Calu3 (cell line): ENCODE data around the gene CCDC197. TPM values are rescaled to one million over a fixed set of nuclear protein-coding genes. Genes with fewer than 3 reads are reported as not detected.

Experiments used
- BruUV-seq: library from RNA; stranded (reverse); fragments of 400-500 nt; replicated peaks from 2 replicates; lab custom pipeline; 2021; lab: Mats Ljungman, UMichigan
- CTCF ChIA-PET: fragments of 300-600 bp; sonication (Branson Sonifier 250); formaldehyde crosslinking; loops from one replicate; lab custom pipeline; 2022; ENCODE audit warnings: antibody characterized with exemption; lab: Charles Lee
- DNase-seq: peaks from one replicate; pipeline ENCODE4 v3.0.0; 2022
- H3K27ac Mint-ChIP-seq: one replicate; pipeline ENCODE4 v1.8.0; 2022; ENCODE audit warnings: mixed read lengths; ENCODE audit not compliant: unreplicated experiment
- H3K27me3 Mint-ChIP-seq: one replicate; pipeline ENCODE4 v1.8.0; 2022; ENCODE audit warnings: mixed read lengths; ENCODE audit not compliant: unreplicated experiment
- H3K36me3 Mint-ChIP-seq: one replicate; pipeline ENCODE4 v1.8.0; 2022; ENCODE audit warnings: mild to moderate bottlenecking, moderate library complexity, mixed read lengths; ENCODE audit not compliant: insufficient read depth, unreplicated experiment
- H3K4me1 Mint-ChIP-seq: one replicate; pipeline ENCODE4 v1.8.0; 2022; ENCODE audit warnings: mild to moderate bottlenecking, low read depth, mixed read lengths; ENCODE audit not compliant: unreplicated experiment
- H3K4me3 Mint-ChIP-seq: one replicate; pipeline ENCODE4 v1.8.0; 2022; ENCODE audit warnings: mild to moderate bottlenecking, low read depth, moderate library complexity, mixed read lengths; ENCODE audit not compliant: unreplicated experiment
- H3K9me3 Mint-ChIP-seq: one replicate; pipeline ENCODE4 v1.8.0; 2022; ENCODE audit warnings: low read depth, mixed read lengths; ENCODE audit not compliant: unreplicated experiment
- intact Hi-C: fragments of 100-400 bp; cut with micrococcal nuclease; formaldehyde crosslinking; loops from one replicate; pipeline ENCODE4 v1.10.0; 2022; ENCODE audit not compliant: unreplicated experiment
- total RNA-seq: library from RNA; stranded (reverse); gene quantifications from 2 replicates; pipeline ENCODE4 v1.2.3, GENCODE V29; 2022
- TF ChIP-seq, protein P1 (sequence below): fragments of 200-600 bp; IDR thresholded peaks from one replicate; pipeline ENCODE4 v1.8.0; 2022; ENCODE audit warnings: antibody characterized with exemption; ENCODE audit not compliant: unreplicated experiment

CCDC197 gene
- total RNA-seq, 1 experiment from 2014 or later, result not detected

DNA sequence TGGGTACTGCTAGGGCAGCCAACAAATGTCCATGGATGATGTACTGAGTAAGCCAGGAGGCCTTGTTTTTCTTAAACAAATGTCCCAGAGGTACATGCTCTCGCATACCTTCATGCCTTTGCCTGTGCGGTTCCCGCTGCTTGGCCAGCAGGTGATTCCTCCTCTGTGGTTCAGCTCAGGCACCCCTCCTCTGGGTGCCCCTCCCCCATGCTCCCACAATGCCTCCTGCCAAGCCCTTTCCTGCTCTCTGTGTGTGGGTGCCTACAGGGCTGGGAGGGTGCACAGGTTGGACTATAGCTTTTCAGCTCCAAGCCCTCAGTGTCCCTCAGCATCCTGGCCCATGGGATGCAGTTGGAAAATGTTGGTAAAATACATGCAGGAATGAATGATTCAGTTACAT is 44.3 kb upstream of the CCDC197 start:
- Mint-ChIP-seq H3K4me1 (peaks cover 16% of the 10 kb centered on the region), H3K4me3 (no peak overlapping the region)
- CTCF ChIA-PET, result interaction anchor here (0.8 kb wide), 1 partner anchor 18 kb away, joined by 4 read pairs; no protein-coding TSS in a partner anchor

DNA sequence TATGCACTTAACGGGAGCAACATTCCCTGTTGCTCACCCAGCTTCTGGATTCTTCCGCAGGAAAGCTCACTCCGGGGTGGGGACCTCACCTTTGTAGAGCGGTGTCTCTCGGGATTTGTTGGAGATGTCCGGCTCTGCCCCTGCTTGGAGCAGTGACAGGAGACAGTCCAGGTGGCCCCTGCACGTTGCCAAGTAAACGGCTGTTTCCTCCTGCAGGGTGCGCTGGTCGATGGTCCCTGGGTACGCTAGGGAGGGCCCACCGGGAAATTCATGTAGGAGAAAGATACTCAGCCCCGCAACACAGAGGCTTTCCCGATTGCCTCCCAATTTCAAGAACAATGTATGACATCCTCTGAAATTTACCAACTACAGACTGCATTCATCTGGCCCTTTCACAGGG is 43.8 kb upstream of the CCDC197 start:
- H3K27ac Mint-ChIP-seq, result no peak overlapping the region
- H3K4me3 Mint-ChIP-seq, result no peak overlapping the region
- no peak for DNase-seq
- TF ChIP-seq, protein P1, sequence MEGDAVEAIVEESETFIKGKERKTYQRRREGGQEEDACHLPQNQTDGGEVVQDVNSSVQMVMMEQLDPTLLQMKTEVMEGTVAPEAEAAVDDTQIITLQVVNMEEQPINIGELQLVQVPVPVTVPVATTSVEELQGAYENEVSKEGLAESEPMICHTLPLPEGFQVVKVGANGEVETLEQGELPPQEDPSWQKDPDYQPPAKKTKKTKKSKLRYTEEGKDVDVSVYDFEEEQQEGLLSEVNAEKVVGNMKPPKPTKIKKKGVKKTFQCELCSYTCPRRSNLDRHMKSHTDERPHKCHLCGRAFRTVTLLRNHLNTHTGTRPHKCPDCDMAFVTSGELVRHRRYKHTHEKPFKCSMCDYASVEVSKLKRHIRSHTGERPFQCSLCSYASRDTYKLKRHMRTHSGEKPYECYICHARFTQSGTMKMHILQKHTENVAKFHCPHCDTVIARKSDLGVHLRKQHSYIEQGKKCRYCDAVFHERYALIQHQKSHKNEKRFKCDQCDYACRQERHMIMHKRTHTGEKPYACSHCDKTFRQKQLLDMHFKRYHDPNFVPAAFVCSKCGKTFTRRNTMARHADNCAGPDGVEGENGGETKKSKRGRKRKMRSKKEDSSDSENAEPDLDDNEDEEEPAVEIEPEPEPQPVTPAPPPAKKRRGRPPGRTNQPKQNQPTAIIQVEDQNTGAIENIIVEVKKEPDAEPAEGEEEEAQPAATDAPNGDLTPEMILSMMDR, result no peak
- no peaks in the 10 kb centered on the region for H3K36me3 Mint-ChIP-seq
- H3K27me3 Mint-ChIP-seq, result no peaks in the 10 kb centered on the region
- no peaks in the 10 kb centered on the region for H3K9me3 Mint-ChIP-seq
- intact Hi-C loops, result no loop called here
- peaks cover 20% of the 10 kb centered on the region for H3K4me1 Mint-ChIP-seq
- BruUV-seq, result no TSS peak
- CTCF ChIA-PET, result no interaction called here

More for the DNA sequence above, 44.3 kb upstream of the CCDC197 start:
- BruUV-seq, result no TSS peak
- DNase-seq, result no peak
- Mint-ChIP-seq H3K36me3 (no peaks in the 10 kb centered on the region), H3K27me3 (no peaks in the 10 kb centered on the region), H3K9me3 (no peaks in the 10 kb centered on the region), H3K27ac (no peak overlapping the region)
- TF ChIP-seq, protein P1, result no peak
- intact Hi-C loops, result no loop called here

DNA sequence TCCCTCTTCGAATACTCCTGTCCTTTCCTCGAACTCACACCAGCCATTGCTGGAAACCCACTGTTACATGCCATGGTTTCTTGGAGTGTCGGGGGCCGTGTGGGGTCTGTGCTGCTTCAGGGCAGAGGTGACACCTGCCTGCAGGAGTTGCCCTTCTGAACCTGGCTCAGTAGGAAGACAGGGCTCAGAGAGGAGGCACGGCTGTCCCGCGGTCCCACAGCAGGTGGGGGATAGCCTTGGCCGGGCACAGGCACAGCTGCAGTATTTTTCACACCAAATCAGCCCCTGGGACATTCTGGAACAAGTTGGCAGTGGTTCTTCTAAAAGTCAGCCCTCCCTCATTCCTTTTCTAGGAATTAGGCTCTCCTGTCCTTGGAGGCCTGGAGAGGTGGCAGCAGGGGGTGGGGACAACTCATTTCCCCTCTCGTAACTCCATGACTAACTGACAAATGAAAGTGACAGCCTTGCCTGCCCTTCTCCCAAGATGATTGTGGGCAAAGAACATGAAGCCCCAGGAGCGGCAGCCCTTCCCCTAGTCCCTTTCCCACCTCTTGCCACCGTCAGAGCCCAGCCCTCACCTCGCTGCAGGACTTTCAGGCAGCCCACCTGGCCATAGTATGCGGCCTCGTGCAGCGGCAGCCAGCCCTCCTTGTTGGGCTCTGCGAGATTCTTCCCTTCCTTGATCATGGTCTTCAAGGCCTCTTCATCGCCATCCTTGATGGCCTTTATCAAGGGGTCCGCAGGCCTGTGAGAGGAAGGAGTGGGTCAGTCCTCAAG is 43.2 kb upstream of the CCDC197 start:
- no peak overlapping the region for H3K4me3 Mint-ChIP-seq
- CTCF ChIA-PET, result no interaction called here
- DNase-seq, result no peak
- no peaks in the 10 kb centered on the region for H3K9me3 Mint-ChIP-seq
- TF ChIP-seq, protein P1, result no peak
- H3K27ac Mint-ChIP-seq, result no peak overlapping the region
- H3K4me1 Mint-ChIP-seq, result peaks cover 27% of the 10 kb centered on the region
- intact Hi-C loops, result no loop called here
- no peaks in the 10 kb centered on the region for H3K27me3 Mint-ChIP-seq
- peaks cover 2% of the 10 kb centered on the region for H3K36me3 Mint-ChIP-seq
- no TSS peak for BruUV-seq

DNA sequence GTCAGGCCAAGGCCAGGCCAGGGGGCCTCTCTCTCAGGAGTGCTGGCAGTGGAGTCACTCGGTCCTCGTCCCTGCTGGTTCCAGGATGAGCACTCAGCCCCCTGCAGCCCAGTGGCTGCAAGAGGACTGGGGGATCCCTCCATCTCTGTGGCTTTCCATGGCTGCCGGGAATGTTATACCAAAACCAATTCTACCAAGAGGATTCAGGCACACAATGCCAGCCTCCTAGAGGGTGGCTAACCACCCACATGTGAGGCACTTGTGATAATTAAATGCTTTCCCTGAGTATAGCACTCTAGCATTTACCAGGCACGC is 42.6 kb upstream of the CCDC197 start:
- Mint-ChIP-seq H3K4me1 (peaks cover 33% of the 10 kb centered on the region), H3K4me3 (no peak overlapping the region), H3K27me3 (no peaks in the 10 kb centered on the region), H3K36me3 (peaks cover 7% of the 10 kb centered on the region), H3K27ac (no peak overlapping the region), H3K9me3 (no peaks in the 10 kb centered on the region)
- DNase-seq, result no peak
- CTCF ChIA-PET, result no interaction called here
- TF ChIP-seq, protein P1, result no peak
- intact Hi-C loops, result no loop called here
- BruUV-seq, result no TSS peak
